Activated CD4-positive, CD25-positive, alpha-beta regulatory T cell treated with anti-CD3 and anti-CD28 coated beads, Interleukin-2, amount 50 U/mL, for 72 hours (primary cell): ENCODE results near the gene SLC25A42.
"Not testable (repeated sequence)": the region's sequence is repeated elsewhere in the genome, so short reads cannot be mapped to it uniquely, and the experiment has no call there.

Experiments
- DNase-seq: peaks from one replicate; pipeline ENCODE4 v3.0.0; 2021

SLC25A42 gene

GRCh38 chr19:19138109-19138981 lies 74.6 kb downstream of the SLC25A42 start, which contains the start of gene TMEM161A:
Gene TMEM161A, minus strand, starts transcription at chr19:19138478. Its CDS starts 50 bp downstream, at chr19:19138428.
- DNase-seq = peak; percentile 95

DNA sequence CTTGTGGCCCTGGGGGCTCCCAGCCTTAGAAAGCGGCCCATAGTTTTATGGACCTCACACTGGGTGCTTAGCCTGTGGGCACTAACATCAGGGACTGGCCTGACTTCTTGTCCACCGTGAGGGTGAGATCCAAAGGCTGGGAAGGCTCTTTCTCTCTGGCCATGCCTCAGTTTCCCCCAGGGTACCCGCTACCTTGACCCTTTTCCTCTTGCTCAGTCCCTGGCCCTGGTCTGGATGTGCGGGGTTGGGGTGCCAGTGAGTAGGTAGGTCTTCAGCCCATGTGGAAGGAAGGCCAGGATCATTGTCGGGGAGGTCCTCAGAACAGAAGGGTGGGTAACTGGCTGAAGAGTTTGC lies 76.1 kb downstream of the SLC25A42 start:
- no peak for DNase-seq

- DNase-seq = no peak
These were observed 76.7 kb downstream of the SLC25A42 start for GRCh38 chr19:19140476-19140875.

GRCh38 chr19:19142347-19142746 lies 78.6 kb downstream of the SLC25A42 start:
- no peak for DNase-seq

DNA sequence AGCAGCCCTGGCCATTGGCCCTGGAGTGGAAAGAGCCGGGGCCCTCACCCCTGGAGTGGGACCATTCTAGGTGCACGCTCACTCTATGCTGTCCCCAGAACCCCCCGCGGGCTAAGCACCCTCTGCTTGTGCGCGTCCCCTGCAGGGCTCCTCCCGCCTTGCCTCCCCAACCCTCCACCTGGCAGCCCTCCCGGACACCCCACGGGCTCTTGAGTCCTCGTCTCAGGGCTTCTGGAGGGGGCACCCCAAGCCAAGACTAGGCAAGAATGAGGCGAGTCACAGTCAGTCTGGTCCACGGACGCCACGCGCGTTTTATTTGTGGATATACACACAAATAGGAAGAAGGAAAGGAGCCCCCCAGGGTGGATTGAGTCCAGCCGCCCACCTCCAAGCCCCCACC lies 81.5 kb downstream of the SLC25A42 start:
- no peak for DNase-seq

GRCh38 chr19:19145684-19146608 lies 82.2 kb downstream of the SLC25A42 start:
- peak; percentile 95 for DNase-seq

DNA sequence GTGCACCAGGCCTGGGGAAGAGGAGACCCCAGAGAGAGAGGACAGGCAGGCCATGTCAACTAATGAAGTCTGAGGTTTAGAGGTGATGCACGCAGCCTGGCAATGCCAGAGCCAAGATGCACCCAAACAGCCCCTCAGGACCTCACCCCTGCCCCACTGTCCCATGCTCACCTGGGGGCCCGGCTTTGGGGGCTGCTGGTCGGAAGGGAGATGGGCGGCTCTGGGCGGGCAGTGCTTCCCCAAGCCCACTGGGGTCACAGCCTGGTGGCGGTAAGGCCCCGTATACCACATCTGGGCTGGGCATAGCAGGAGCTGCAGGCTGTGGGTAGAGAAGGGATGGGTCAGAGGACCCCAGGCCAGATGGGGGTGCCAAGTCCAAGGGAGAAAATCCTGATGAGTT lies 83.1 kb downstream of the SLC25A42 start:
- no peak for DNase-seq

DNA sequence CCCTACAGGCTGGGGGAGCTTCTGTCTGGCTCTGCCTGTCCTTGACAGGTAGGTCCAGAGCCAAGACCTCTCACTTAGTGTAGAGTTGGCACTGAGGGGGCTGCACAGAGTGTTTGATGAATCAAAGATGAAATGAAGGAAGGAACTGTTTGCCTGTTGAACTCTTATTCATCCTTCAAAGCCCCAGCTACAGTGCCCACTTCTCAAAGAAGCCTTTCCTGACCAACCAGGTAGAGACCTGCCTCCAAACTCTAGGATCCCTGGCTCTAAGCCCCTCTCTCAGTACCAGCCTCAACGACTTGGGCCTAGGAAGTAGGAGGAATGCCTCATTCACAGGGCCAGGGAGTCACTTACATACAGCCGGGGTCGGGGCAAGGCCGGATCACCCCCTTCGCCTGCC lies 83.5 kb downstream of the SLC25A42 start:
- no peak for DNase-seq

DNA sequence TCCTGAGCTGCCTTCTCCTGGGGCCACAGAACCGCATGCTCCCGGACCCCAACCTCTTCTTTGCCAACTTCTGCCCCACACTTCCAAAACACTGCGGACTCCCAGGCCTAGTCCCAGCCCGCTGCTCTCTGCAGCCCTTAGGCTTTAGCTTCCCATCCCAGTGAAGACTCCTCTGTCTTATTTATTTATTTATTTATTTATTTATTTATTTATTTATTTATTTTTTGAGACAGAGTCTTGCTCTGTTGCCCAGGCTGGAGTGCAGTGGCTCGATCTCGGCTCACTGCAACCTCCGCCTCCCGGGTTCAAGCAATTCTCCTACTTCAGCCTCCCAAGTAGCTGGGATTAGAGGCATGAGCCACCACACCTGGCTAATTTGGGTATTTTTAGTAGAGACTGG lies 84.7 kb downstream of the SLC25A42 start:
- DNase-seq = not testable (repeated sequence)

DNA sequence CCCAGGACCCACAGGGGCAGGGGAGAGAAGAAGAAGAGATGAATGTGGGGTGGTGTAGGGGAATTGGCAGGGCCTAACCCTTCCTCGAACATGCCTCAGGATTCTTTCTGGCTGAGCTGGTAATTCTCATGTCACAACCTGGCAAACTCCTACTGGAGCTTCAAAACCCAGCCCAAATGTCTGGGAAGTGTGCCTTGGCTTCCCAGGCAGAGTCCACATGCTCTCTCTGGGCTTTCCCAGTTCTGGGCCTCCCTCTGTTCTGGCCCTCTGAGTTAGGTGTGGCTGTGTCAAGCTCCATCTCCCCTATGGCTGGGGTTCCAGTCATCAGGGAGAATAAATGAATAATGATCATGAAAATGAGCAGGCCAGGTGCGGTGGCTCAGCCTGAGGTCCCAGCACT lies 85.6 kb downstream of the SLC25A42 start:
- no peak for DNase-seq

- no peak for DNase-seq
These were observed 87.6 kb downstream of the SLC25A42 start for GRCh38 chr19:19151418-19151817.

DNA sequence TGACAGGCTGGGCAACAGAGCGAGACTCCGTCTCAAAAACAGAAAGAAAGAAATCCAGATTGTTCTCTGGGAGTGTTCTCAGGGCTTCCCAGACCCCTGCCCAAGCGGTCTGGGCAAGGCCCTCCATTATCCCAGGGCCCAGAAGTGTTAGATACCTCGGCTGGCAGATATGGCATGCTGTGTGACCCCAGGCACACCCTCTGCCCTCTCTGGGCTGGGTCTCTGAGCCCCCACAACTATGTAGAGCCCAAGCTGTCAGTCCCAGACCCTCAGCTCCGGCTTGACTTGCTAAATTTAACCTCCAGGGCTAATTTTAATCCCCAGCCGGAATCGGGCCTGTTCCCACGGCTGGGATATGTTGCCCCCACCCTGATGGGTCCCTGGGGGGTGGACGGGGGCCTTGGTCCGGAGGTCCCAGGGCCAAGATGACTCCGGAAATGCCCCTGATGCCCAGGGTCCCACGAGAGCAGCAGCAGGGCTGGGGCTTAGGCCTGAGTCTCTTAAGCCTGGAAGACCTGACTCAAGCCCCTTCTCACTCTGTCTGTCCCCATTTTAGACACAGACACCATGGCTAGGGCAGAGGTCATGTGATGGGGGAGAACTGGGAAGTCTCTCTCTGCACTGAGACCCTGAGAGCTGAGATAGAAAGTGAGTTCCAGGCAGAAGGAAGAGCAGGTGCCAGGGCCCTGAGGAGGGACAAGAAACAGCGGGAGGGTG lies 89.0 kb downstream of the SLC25A42 start:
- no peak for DNase-seq

- DNase-seq = no peak
These were observed 91.1 kb downstream of the SLC25A42 start for GRCh38 chr19:19154768-19155494.

DNA sequence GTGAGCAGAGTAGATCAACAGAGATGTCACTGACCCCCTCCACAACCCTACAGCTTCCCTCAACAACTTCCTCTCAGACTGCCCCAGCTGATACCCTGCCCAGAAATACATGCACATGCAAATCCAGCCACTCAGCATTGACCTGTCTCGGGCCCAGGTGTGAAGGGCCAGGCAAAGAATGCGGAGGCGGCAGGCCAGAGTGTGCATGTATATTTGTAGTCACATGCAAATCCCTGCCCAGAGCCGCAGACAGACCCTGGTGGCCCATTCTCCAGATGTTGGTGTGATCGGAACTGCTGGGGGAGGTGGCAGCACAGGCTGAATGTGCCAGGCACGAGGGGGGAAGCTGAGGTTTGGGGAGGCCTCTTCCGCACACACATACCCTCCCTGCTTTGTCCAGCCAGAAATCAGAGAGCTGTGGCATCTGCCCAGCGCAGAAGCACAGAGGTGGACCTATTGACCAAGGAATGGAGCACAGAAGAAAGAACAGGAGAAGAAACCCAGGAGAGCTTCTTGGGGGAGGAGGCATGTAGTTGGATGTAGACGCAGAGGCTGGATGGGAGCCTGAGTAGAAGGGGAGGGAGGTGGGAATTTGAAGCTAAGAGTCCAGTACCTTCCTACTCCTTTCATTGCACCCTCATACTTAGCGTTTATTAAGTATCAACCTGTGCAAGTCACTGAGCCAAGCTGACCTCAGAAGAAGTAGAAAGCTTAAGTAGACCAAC lies 91.9 kb downstream of the SLC25A42 start:
- no peak for DNase-seq

- no peak for DNase-seq
These were observed 94.0 kb downstream of the SLC25A42 start for GRCh38 chr19:19157808-19158207.

DNA sequence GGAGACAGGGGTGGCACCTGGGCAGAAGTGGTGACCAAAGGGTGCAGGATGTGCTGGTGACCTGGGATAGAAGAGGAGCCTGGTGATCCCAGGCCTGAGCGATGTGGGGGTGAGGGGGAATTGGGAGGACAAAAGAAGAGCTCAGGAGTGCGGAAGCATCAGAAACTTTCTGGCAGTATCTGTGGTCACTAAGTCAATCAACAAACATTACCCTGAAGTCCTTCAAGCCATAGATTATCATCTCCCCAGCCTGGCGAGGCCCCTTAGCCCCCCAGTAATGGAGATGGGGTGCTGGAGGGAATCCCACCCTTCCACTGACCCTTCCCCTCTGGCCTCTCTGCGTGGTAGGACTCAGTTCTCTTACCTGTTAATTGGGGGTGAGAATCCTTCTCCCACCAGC lies 95.7 kb downstream of the SLC25A42 start:
- no peak for DNase-seq

DNA sequence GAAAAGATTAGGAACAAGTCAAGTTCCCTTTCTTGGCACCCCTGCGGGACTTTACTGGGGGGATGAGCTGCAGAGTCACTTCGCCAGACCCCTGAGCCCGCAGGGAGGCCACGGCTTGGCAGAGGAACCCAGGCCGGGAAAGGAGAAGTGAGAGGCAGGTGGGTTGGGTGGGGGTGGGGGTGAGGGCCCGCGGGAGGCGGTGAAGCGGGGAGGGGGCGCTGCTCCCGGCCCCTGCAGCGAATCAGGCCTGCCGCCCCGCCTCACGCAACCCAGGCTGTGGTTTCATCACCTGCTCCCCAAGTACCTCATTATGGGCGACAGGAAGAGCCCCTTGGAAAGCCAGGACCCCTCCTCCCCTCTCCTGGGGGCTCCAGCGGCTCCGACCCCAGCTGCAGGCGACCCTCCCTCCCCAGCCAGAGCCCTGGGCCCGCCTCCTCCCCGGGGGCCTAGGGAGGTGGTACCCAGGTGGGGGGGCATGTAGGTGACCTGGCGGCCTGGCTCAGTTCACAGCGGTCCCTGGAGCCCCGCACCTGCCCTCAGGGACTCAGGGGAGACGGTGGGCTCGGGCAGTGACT lies 96.8 kb downstream of the SLC25A42 start:
- no peak for DNase-seq

GRCh38 chr19:19162495-19162894 lies 98.7 kb downstream of the SLC25A42 start:
- DNase-seq = no peak
